Mesodermal cell (in vitro differentiated cells): Measurements from ENCODE around the gene OLFML2B. TPM values are rescaled to one million over a fixed set of nuclear protein-coding genes. Genes with fewer than 3 reads are reported as not detected.
A peak's percentile ranks its signal among the peaks of the same experiment; 100 is the strongest.
"Not testable (repeated sequence)": the region's sequence is repeated elsewhere in the genome, so short reads cannot be mapped to it uniquely, and the experiment has no call there.

Experiments used
- H3K27ac ChIP-seq: 2 replicates; pipeline ENCODE4 v1.7.0; 2013; ENCODE audit warnings: mild to moderate bottlenecking, low read depth, low read length, moderate library complexity; ENCODE audit not compliant: severe bottlenecking
- H3K36me3 ChIP-seq: 2 replicates; pipeline ENCODE4 v1.7.1; 2013; ENCODE audit warnings: mild to moderate bottlenecking, low read length, moderate library complexity; ENCODE audit not compliant: control insufficient read depth, insufficient read depth
- H3K4me1 ChIP-seq: one replicate; pipeline ENCODE4 v1.7.1; 2013; ENCODE audit warnings: mild to moderate bottlenecking, low read length; ENCODE audit not compliant: insufficient read depth, control insufficient read depth, poor library complexity, severe bottlenecking
- H3K4me3 ChIP-seq: 2 replicates; pipeline ENCODE4 v1.7.0; 2013; ENCODE audit warnings: low read length, control low read depth, mild to moderate bottlenecking; ENCODE audit not compliant: insufficient read depth, poor library complexity, severe bottlenecking; ENCODE audit errors: extremely low read depth
- H3K9me3 ChIP-seq: 2 replicates; pipeline ENCODE4 v1.7.1; 2013; ENCODE audit warnings: mild to moderate bottlenecking, low read length, moderate library complexity; ENCODE audit not compliant: control insufficient read depth
- WGBS, 2 experiments: methylation state at CpG; one replicate each; pipeline ENCODE4 v1.1.5; 2013; ENCODE audit warnings: missing lambda C conversion rate in 2 of 2; ENCODE audit not compliant: insufficient coverage in 2 of 2; 5-methylcytosine and 5-hydroxymethylcytosine counted together
- polyA plus RNA-seq, 2 experiments: library from polyadenylated mRNA; stranded (reverse); fragments of 50-300 nt; gene quantifications; one replicate each; pipeline ENCODE4 v1.2.3, GENCODE V29; 2013

Gene OLFML2B
- polyA plus RNA-seq (2013, experiment 1 of 2) = 11.0 TPM
- polyA plus RNA-seq (2013, experiment 2 of 2) = 9.3 TPM

GRCh38 chr1:162023547-162024501 lies at the start of gene OLFML2B:
Gene OLFML2B (minus strand): TSS chr1:162023869. CDS start chr1:162023430, 439 bp downstream.
- 1 to 2% methylated on average over 57 to 72 of the region's 85 CpGs for WGBS, 2 experiments
- Histone ChIP-seq H3K36me3 (no peaks in the 10 kb centered on the region), H3K4me1 (no peaks in the 10 kb centered on the region), H3K4me3 (peak within 1 kb of the TSS; percentile 54), H3K9me3 (peaks cover 10% of the 10 kb centered on the region), H3K27ac (no peak within 1 kb of the TSS)

- WGBS, 2 experiments = 89 to 100% methylated on average over 2 to 3 of the region's 3 CpGs
- H3K4me1 ChIP-seq = peaks cover 8% of the 10 kb centered on the region
- no peak overlapping the region for H3K27ac ChIP-seq
- no peak overlapping the region for H3K4me3 ChIP-seq
- H3K9me3 ChIP-seq = peaks cover 7% of the 10 kb centered on the region
- peaks cover 14% of the 10 kb centered on the region for H3K36me3 ChIP-seq
These were observed 49.1 kb upstream of the OLFML2B start for GRCh38 chr1:162072740-162073139.

GRCh38 chr1:162070825-162071224 lies 47.2 kb upstream of the OLFML2B start:
- WGBS, 2 experiments = 8 to 19% methylated on average over 6 to 7 of the region's 7 CpGs
- H3K4me3 ChIP-seq = peak overlapping the region; percentile 62
- H3K36me3 ChIP-seq = peaks cover 14% of the 10 kb centered on the region
- H3K9me3 ChIP-seq = peaks cover 7% of the 10 kb centered on the region
- H3K27ac ChIP-seq = no peak overlapping the region
- peaks cover 8% of the 10 kb centered on the region for H3K4me1 ChIP-seq

- Histone ChIP-seq H3K27ac (no peak overlapping the region), H3K4me3 (peak overlapping the region; percentile 62), H3K9me3 (peaks cover 7% of the 10 kb centered on the region), H3K36me3 (peaks cover 11% of the 10 kb centered on the region), H3K4me1 (peaks cover 8% of the 10 kb centered on the region)
- 0 to 1% methylated on average over 17 to 25 of the region's 29 CpGs for WGBS, 2 experiments
These were observed 46.6 kb upstream of the OLFML2B start for GRCh38 chr1:162070094-162070748.

GRCh38 chr1:162069334-162070093 lies 45.8 kb upstream of the OLFML2B start, which contains the start of gene NOS1AP:
Gene NOS1AP (plus strand): TSS chr1:162069691. CDS start chr1:162070178, 487 bp downstream.
- Histone ChIP-seq H3K4me1 (peaks cover 8% of the 10 kb centered on the region), H3K27ac (no peak within 1 kb of the TSS), H3K4me3 (peak within 1 kb of the TSS; percentile 62), H3K9me3 (peaks cover under 1% of the 10 kb centered on the region), H3K36me3 (peaks cover 4% of the 10 kb centered on the region)
- 0% methylated on average over 65 to 77 of the region's 95 CpGs for WGBS, 2 experiments

- H3K27ac ChIP-seq = no peak overlapping the region
- no peak overlapping the region for H3K4me3 ChIP-seq
- H3K4me1 ChIP-seq = peaks cover 8% of the 10 kb centered on the region
- no peaks in the 10 kb centered on the region for H3K36me3 ChIP-seq
- no peaks in the 10 kb centered on the region for H3K9me3 ChIP-seq
- WGBS, 2 experiments = 83 to 100% methylated on average over 1 of the region's 4 CpGs
These were observed 44.6 kb upstream of the OLFML2B start for GRCh38 chr1:162068301-162068700.

- Histone ChIP-seq H3K27ac (no peak overlapping the region), H3K4me3 (no peak overlapping the region), H3K36me3 (no peaks in the 10 kb centered on the region), H3K4me1 (peaks cover 13% of the 10 kb centered on the region), H3K9me3 (no peaks in the 10 kb centered on the region)
- no CpG with 5 or more reads among the region's 1 CpG for WGBS, 2 experiments
These were observed 43.8 kb upstream of the OLFML2B start for GRCh38 chr1:162067466-162067865.

GRCh38 chr1:162066836-162067235 lies 43.2 kb upstream of the OLFML2B start:
- H3K4me3 ChIP-seq, H3K9me3 ChIP-seq, H3K27ac ChIP-seq, H3K36me3 ChIP-seq: not testable (repeated sequence)
- WGBS, 2 experiments = 100% methylated on average over 1 of the region's 4 CpGs; no CpG with 5 or more reads in 1 of the 2 experiments
- H3K4me1 ChIP-seq = peaks cover 13% of the 10 kb centered on the region

GRCh38 chr1:162065016-162065415 lies 41.3 kb upstream of the OLFML2B start:
- peaks cover 6% of the 10 kb centered on the region for H3K4me1 ChIP-seq
- WGBS, 2 experiments = 53 to 71% methylated on average over 1 to 2 of the region's 2 CpGs
- H3K4me3 ChIP-seq = no peak overlapping the region
- no peaks in the 10 kb centered on the region for H3K9me3 ChIP-seq
- no peak overlapping the region for H3K27ac ChIP-seq
- no peaks in the 10 kb centered on the region for H3K36me3 ChIP-seq

GRCh38 chr1:162062542-162063015 lies 38.9 kb upstream of the OLFML2B start:
- Histone ChIP-seq H3K4me1 (peaks cover 6% of the 10 kb centered on the region), H3K27ac (no peak overlapping the region), H3K4me3 (no peak overlapping the region), H3K36me3 (no peaks in the 10 kb centered on the region), H3K9me3 (no peaks in the 10 kb centered on the region)
- 60 to 77% methylated on average over 3 to 4 of the region's 4 CpGs for WGBS, 2 experiments
